SU-DHL-6 (cell line): ENCODE results near the gene OR2H2.
A peak's percentile ranks its signal among the peaks of the same experiment; 100 is the strongest.

ENCODE experiments used
- H2AFZ ChIP-seq: fragments of 200-600 bp; sonication (generic); 2 replicates; pipeline ENCODE4 v1.6.1; 2014; ENCODE audit warnings: low read depth, mild to moderate bottlenecking, moderate library complexity, mixed read lengths, antibody characterized with exemption, low read length; ENCODE audit not compliant: severe bottlenecking
- H3F3A ChIP-seq: fragments of 200-600 bp; shearing (Covaris generic); 2 replicates; pipeline ENCODE4 v1.6.0; 2016; ENCODE audit warnings: antibody characterized with exemption, mild to moderate bottlenecking; ENCODE audit not compliant: insufficient read depth
- H3K27ac ChIP-seq: fragments of 200-600 bp; sonication (generic); 2 replicates; pipeline ENCODE4 v1.5.1; 2016; ENCODE audit warnings: low read depth, mild to moderate bottlenecking, low read length, moderate library complexity, mixed read lengths
- H3K27me3 ChIP-seq: fragments of 200-600 bp; sonication (generic), shearing (Covaris generic); 2 replicates; pipeline ENCODE4 v1.6.0; 2014; ENCODE audit warnings: mild to moderate bottlenecking, low read length
- H3K36me3 ChIP-seq: fragments of 200-600 bp; sonication (generic); 2 replicates; pipeline ENCODE4 v1.6.1; 2014; ENCODE audit warnings: mild to moderate bottlenecking, low read length, mixed read lengths
- H3K4me2 ChIP-seq: fragments of 300-600, 200-600 bp; shearing (Covaris generic), sonication (generic); 2 replicates; pipeline ENCODE4 v1.6.0; 2014; ENCODE audit warnings: low read length, low read depth, mild to moderate bottlenecking; ENCODE audit not compliant: poor library complexity, severe bottlenecking
- H3K4me3 ChIP-seq: fragments of 200-600 bp; sonication (generic); 2 replicates; pipeline ENCODE4 v1.5.1; 2014; ENCODE audit warnings: antibody characterized with exemption, low read length, mild to moderate bottlenecking, mixed read lengths; ENCODE audit not compliant: insufficient read depth, poor library complexity, severe bottlenecking
- H3K79me2 ChIP-seq: fragments of 200-600 bp; sonication (generic); 2 replicates; pipeline ENCODE4 v1.6.1; 2014; ENCODE audit warnings: mild to moderate bottlenecking, low read length, moderate library complexity; ENCODE audit not compliant: insufficient read depth
- H3K9ac ChIP-seq: fragments of 200-600 bp; sonication (generic); 2 replicates; pipeline ENCODE4 v1.7.0; 2014; ENCODE audit warnings: mild to moderate bottlenecking, low read length
- H3K9me2 ChIP-seq: fragments of 200-600 bp; sonication (generic); replicated peaks from 2 replicates; pipeline ENCODE4 v1.6.1; 2014; ENCODE audit warnings: low read length; ENCODE audit not compliant: insufficient read depth
- H3K9me3 ChIP-seq: fragments of 200-600 bp; sonication (generic); 2 replicates; pipeline ENCODE4 v1.6.1; 2014; ENCODE audit warnings: low read length, mixed read lengths; ENCODE audit not compliant: insufficient read depth
- H4K20me1 ChIP-seq: fragments of 200-600 bp; sonication (generic); 2 replicates; pipeline ENCODE4 v1.6.1; 2014; ENCODE audit warnings: low read depth, mild to moderate bottlenecking, antibody characterized with exemption, low read length, moderate library complexity, mixed read lengths
- CTCF ChIP-seq: fragments of 200-600 bp; sonication (generic); IDR thresholded peaks from one replicate; pipeline ENCODE4 v1.5.1; 2017; ENCODE audit warnings: antibody characterized with exemption, mild to moderate bottlenecking, low read length, moderate library complexity; ENCODE audit not compliant: insufficient read depth, poor library complexity, severe bottlenecking
- EZH2phosphoT487 ChIP-seq: fragments of 200-600 bp; sonication (generic), shearing (Covaris generic); conservative IDR thresholded peaks from 2 replicates; pipeline ENCODE4 v1.6.1; 2018; ENCODE audit warnings: mild to moderate bottlenecking, antibody characterized with exemption, low read length, moderate library complexity, mixed read lengths

Gene OR2H2

GRCh38 chr6:29631860-29632731, 47.2 kb downstream of the OR2H2 start:
- H3K36me3 ChIP-seq, result no peaks in the 10 kb centered on the region
- H3K4me3 ChIP-seq, result peak overlapping the region; percentile 66
- peaks cover 14% of the 10 kb centered on the region for H3F3A ChIP-seq
- TF ChIP-seq EZH2phosphoT487 (no peak), CTCF (no peak)
- H3K27ac ChIP-seq, result no peak overlapping the region
- H4K20me1 ChIP-seq, result no peaks in the 10 kb centered on the region
- H3K9me3 ChIP-seq, result no peaks in the 10 kb centered on the region
- no peaks in the 10 kb centered on the region for H3K79me2 ChIP-seq
- peak overlapping the region; percentile 54 for H3K9ac ChIP-seq
- H2AFZ ChIP-seq, result peak overlapping the region; percentile 95
- peak overlapping the region; percentile 78 for H3K4me2 ChIP-seq
- H3K27me3 ChIP-seq, result no peaks in the 10 kb centered on the region
- H3K9me2 ChIP-seq, result no peaks in the 10 kb centered on the region

GRCh38 chr6:29632789-29633533, 48.0 kb downstream of the OR2H2 start, which contains the start of gene GABBR1:
Gene GABBR1 (minus strand): TSS chr6:29633183. CDS start chr6:29632385, 798 bp downstream.
- no peaks in the 10 kb centered on the region for H3K79me2 ChIP-seq
- H3F3A ChIP-seq, result peaks cover 14% of the 10 kb centered on the region
- no peaks in the 10 kb centered on the region for H3K27me3 ChIP-seq
- TF ChIP-seq CTCF (no peak), EZH2phosphoT487 (no peak)
- H4K20me1 ChIP-seq, result no peaks in the 10 kb centered on the region
- H3K4me2 ChIP-seq, result peak within 1 kb of the TSS; percentile 78
- no peak within 1 kb of the TSS for H3K27ac ChIP-seq
- peak within 1 kb of the TSS; percentile 95 for H2AFZ ChIP-seq
- H3K9me2 ChIP-seq, result no peaks in the 10 kb centered on the region
- peak within 1 kb of the TSS; percentile 66 for H3K4me3 ChIP-seq
- H3K9me3 ChIP-seq, result no peaks in the 10 kb centered on the region
- H3K9ac ChIP-seq, result peak within 1 kb of the TSS; percentile 54
- no peaks in the 10 kb centered on the region for H3K36me3 ChIP-seq

GRCh38 chr6:29633534-29633905, 48.6 kb downstream of the OR2H2 start:
- Histone ChIP-seq H3K4me3 (peak overlapping the region; percentile 66), H3K4me2 (peak overlapping the region; percentile 78), H2AFZ (peak overlapping the region; percentile 95), H3F3A (peaks cover 14% of the 10 kb centered on the region), H3K27ac (no peak overlapping the region), H3K9me2 (no peaks in the 10 kb centered on the region), H3K36me3 (no peaks in the 10 kb centered on the region), H3K9me3 (no peaks in the 10 kb centered on the region), H3K27me3 (no peaks in the 10 kb centered on the region), H3K9ac (no peak overlapping the region), H4K20me1 (no peaks in the 10 kb centered on the region), H3K79me2 (no peaks in the 10 kb centered on the region)
- TF ChIP-seq EZH2phosphoT487 (no peak), CTCF (no peak)
